Colonic mucosa (tissue), 4 donors: Measurements from ENCODE around the gene DNAI2. TPM values are rescaled to one million over a fixed set of nuclear protein-coding genes. Genes with fewer than 3 reads are reported as not detected.

Experiments used
- DNase-seq: peaks from one replicate; pipeline ENCODE4 v3.0.0-alpha.2; 2020
- H3K27ac ChIP-seq: fragments of 200-600 bp; one replicate; pipeline ENCODE4 v1.8.0; 2021
- H3K27me3 ChIP-seq: fragments of 200-600 bp; one replicate; pipeline ENCODE4 v1.8.0; 2021
- H3K36me3 ChIP-seq: fragments of 200-600 bp; one replicate; pipeline ENCODE4 v1.8.0; 2021
- H3K4me1 ChIP-seq: fragments of 200-600 bp; one replicate; pipeline ENCODE4 v1.8.0; 2021; ENCODE audit warnings: mild to moderate bottlenecking
- H3K4me3 ChIP-seq: fragments of 200-600 bp; one replicate; pipeline ENCODE4 v1.8.0; 2021
- H3K9ac ChIP-seq, 2 donors: one replicate each; pipeline ENCODE4 v1.7.0; 2013; ENCODE audit warnings: control low read depth in 2 of 2, low read depth in 2 of 2, low read length in 2 of 2
- H3K9me3 ChIP-seq: fragments of 200-600 bp; one replicate; pipeline ENCODE4 v1.8.0; 2021
- intact Hi-C: fragments of 100-400 bp; cut with DNase I; formaldehyde crosslinking; loops from one replicate; pipeline ENCODE4 v1.14.1; 2022
- total RNA-seq, 2 donors: library from RNA; stranded (reverse); fragmentation: NEBNext Ultra II Directional in 1 of 2; extraction: Animal tissue kit (Norgen Biotek cat#: 25700) in 1 of 2; gene quantifications; one replicate each; pipeline ENCODE4 v1.2.1, GENCODE V29; 2021
- TF ChIP-seq, protein P1 (sequence below): fragments of 200-600 bp; IDR thresholded peaks from one replicate; pipeline ENCODE4 v1.8.0; 2022; ENCODE audit warnings: antibody characterized with exemption, mild to moderate bottlenecking
- donor health status: healthy.
- donor health status: DM: no; HTN: no; CAD: no.
- donor health status: DM: no; HTN: no; CAD: no.

The DNAI2 gene
- total RNA-seq, 2 donors from 2014 or later, result not detected

DNA sequence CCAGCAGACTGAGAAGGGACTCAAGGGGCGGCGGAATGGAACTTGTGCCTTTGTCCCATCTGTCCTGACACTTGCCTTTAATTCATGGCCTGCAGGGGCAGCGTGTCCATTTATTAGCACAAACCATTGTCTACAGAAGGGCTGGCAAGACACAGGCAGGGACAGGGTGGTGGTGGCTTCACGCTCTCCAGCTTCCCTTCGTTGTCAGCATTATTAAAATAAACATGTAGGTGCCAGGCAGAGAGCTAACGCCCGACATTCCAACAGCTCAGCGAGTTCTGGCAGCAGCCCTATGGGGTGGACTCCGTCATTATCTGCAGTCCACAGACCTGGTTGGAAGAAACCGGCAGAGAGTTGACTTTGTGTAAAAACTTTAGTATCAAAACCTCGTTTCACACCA is 16.3 kb downstream of the DNAI2 start:
- intact Hi-C loops, result no loop called here
- no peaks in the 10 kb centered on the region for H3K9me3 ChIP-seq
- no peaks in the 10 kb centered on the region for H3K27me3 ChIP-seq
- DNase-seq, result no peak
- H3K4me3 ChIP-seq, result no peak overlapping the region
- TF ChIP-seq, protein P1, sequence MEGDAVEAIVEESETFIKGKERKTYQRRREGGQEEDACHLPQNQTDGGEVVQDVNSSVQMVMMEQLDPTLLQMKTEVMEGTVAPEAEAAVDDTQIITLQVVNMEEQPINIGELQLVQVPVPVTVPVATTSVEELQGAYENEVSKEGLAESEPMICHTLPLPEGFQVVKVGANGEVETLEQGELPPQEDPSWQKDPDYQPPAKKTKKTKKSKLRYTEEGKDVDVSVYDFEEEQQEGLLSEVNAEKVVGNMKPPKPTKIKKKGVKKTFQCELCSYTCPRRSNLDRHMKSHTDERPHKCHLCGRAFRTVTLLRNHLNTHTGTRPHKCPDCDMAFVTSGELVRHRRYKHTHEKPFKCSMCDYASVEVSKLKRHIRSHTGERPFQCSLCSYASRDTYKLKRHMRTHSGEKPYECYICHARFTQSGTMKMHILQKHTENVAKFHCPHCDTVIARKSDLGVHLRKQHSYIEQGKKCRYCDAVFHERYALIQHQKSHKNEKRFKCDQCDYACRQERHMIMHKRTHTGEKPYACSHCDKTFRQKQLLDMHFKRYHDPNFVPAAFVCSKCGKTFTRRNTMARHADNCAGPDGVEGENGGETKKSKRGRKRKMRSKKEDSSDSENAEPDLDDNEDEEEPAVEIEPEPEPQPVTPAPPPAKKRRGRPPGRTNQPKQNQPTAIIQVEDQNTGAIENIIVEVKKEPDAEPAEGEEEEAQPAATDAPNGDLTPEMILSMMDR, result no peak
- no peak overlapping the region for H3K27ac ChIP-seq
- H3K9ac ChIP-seq, result no peak overlapping the region
- no peaks in the 10 kb centered on the region for H3K4me1 ChIP-seq
- no peaks in the 10 kb centered on the region for H3K36me3 ChIP-seq

DNA sequence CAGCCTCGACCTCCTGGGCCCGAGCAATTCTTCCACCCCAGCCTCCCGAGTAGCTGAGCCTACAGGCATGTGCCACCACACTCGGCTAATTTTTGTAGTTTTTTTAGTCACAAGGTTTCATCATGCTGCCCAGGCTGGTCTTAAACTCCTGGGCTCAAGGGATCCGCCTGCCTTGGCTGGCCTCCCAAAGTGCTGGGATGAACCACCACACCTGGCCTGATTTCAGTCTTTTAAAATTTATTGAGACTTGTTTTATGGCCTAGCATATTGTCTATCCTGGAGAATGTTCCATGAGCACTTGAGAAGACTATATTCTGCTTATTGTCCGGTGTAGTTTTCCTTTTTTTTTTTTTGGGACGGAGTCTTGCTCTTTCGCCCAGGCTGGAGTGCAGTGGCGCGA is 18.5 kb downstream of the DNAI2 start:
- TF ChIP-seq, protein P1, result no peak
- DNase-seq, result no peak
- H3K36me3 ChIP-seq, result no peaks in the 10 kb centered on the region
- H3K9me3 ChIP-seq, result no peaks in the 10 kb centered on the region
- no peaks in the 10 kb centered on the region for H3K27me3 ChIP-seq
- no peak overlapping the region for H3K27ac ChIP-seq
- no peak overlapping the region for H3K9ac ChIP-seq
- no peaks in the 10 kb centered on the region for H3K4me1 ChIP-seq
- intact Hi-C loops, result no loop called here
- no peak overlapping the region for H3K4me3 ChIP-seq

- Histone ChIP-seq H3K27me3 (no peaks in the 10 kb centered on the region), H3K9me3 (no peaks in the 10 kb centered on the region), H3K36me3 (no peaks in the 10 kb centered on the region), H3K9ac (no peak overlapping the region), H3K27ac (no peak overlapping the region), H3K4me1 (no peaks in the 10 kb centered on the region), H3K4me3 (no peak overlapping the region)
- intact Hi-C loops, result loop anchor here (5.0 kb wide), 1 partner anchor 84 kb away; the partner anchor contains the start of gene TTYH2
- TF ChIP-seq, protein P1, result no peak
- no peak for DNase-seq
These were observed 21.9 kb downstream of the DNAI2 start for GRCh38 chr17:74295625-74296547.

DNA sequence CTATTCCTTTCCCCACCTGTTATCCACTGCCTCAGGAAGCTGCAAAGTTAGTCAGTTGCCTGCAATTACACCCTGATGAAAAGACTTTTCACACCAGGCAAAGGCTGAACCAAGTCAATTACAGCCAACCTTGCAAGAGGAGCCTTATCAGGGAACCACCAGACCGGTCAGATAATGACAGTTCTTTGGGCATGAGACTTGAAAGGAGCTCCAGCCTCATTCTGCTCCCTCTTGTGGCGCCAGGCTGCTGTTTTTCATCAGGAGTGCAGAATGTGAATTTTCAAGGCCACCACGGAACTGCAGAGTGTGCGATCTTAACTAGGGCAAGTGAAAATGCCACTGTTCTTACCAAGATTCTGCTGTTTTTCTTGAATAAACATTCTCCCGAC is 22.5 kb downstream of the DNAI2 start:
- Histone ChIP-seq H3K4me1 (no peaks in the 10 kb centered on the region), H3K27ac (no peak overlapping the region), H3K9ac (no peak overlapping the region), H3K4me3 (no peak overlapping the region), H3K27me3 (no peaks in the 10 kb centered on the region), H3K36me3 (no peaks in the 10 kb centered on the region), H3K9me3 (no peaks in the 10 kb centered on the region)
- intact Hi-C loops, result loop anchor here (5.0 kb wide), 1 partner anchor 84 kb away; the partner anchor contains the start of gene TTYH2
- DNase-seq, result peak; percentile 40
- TF ChIP-seq, protein P1, result peak; percentile 31

GRCh38 chr17:74297941-74298340 is 23.9 kb downstream of the DNAI2 start:
- H3K4me3 ChIP-seq, result no peak overlapping the region
- H3K4me1 ChIP-seq, result no peaks in the 10 kb centered on the region
- no peak overlapping the region for H3K27ac ChIP-seq
- TF ChIP-seq, protein P1, result no peak
- H3K9me3 ChIP-seq, result no peaks in the 10 kb centered on the region
- H3K27me3 ChIP-seq, result no peaks in the 10 kb centered on the region
- H3K9ac ChIP-seq, result no peak overlapping the region
- H3K36me3 ChIP-seq, result no peaks in the 10 kb centered on the region
- no peak for DNase-seq
- intact Hi-C loops, result loop anchor here (5.0 kb wide), 1 partner anchor 86 kb away; the partner anchor contains the start of gene TTYH2
